Measurements from ENCODE around the gene EIF3K. TPM values are rescaled to one million over a fixed set of nuclear protein-coding genes. Genes with fewer than 3 reads are reported as not detected.

EIF3K gene
- total RNA-seq, 1 donor from 2014 or later, result 261 TPM

DNA sequence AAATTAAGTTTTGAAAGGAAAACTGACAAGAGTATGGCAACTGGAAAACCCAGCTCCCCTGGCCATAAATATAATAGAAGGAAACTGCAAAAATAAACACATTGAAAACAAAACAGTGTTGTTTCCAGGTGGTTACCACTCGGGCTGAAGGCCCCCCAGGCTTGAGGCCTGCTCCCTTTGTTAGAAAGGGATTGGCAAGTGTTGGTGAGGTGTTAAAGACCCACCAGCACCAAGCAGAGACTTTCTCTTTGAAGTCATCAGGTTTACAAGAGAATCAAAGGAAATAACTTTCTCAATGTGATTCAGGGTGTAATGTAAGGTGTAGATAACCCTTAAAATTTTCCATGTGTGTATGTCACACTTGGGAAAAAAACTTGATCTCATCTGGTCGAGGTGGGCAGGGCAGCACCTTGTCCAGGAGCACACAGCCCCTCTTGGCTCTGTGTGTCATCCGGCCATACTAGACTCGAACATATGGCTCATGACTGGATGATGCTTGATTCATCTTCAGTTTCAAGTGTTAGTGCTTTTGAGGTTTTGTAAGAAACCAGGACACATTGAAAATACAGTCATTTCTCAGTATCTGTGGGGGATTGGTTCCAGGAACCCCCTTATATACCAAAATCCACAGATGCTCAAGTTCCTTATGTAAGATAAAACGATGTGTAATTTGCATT is 36.3 kb downstream of the EIF3K start:
- TF ChIP-seq EZH2 (IDR thresholded peaks at IDR 0.05), result no peak
- TF ChIP-seq CTCF (IDR thresholded peaks at IDR 0.05), result no peak
- no peak for TF ChIP-seq EZH2phosphoT487 (IDR thresholded peaks at IDR 0.05)
- no peaks in the 10 kb centered on the region for H3K27me3 Mint-ChIP-seq (ENCODE audit: insufficient read depth, low read depth)
- Histone ChIP-seq H4K20me1 (ENCODE audit: low read depth) (peaks cover 100% of the 10 kb centered on the region), H3K4me2 (peak overlapping the region; percentile 56), H3K27me3 (no peaks in the 10 kb centered on the region), H3K9me3 (ENCODE audit: low read depth) (no peaks in the 10 kb centered on the region), H3K79me2 (ENCODE audit: low read depth) (peaks cover 100% of the 10 kb centered on the region), H2AFZ (replicated peaks) (no peak overlapping the region), H3K27ac (peak overlapping the region; percentile 42), H3K9ac (no peak overlapping the region), H3K4me3 (peak overlapping the region; percentile 17), H3F3A (ENCODE audit: low read depth) (peaks cover 21% of the 10 kb centered on the region), H3K4me1 (peaks cover 41% of the 10 kb centered on the region), H3K36me3 (no peaks in the 10 kb centered on the region)
- peaks cover 63% of the 10 kb centered on the region for H3K4me1 Mint-ChIP-seq
- H3K27ac Mint-ChIP-seq, result peak overlapping the region; percentile 83
- no peaks in the 10 kb centered on the region for H3K9me3 Mint-ChIP-seq
- no peak overlapping the region for H3K4me3 Mint-ChIP-seq
- no peak for DNase-seq (ENCODE audit: low spot score)
- peaks cover 15% of the 10 kb centered on the region for H3K36me3 Mint-ChIP-seq

GRCh38 chr19:38656171-38656981 is 37.4 kb downstream of the EIF3K start:
- Mint-ChIP-seq H3K4me1 (peaks cover 66% of the 10 kb centered on the region), H3K36me3 (peaks cover 21% of the 10 kb centered on the region), H3K27me3 (ENCODE audit: insufficient read depth, low read depth) (no peaks in the 10 kb centered on the region), H3K27ac (no peak overlapping the region), H3K9me3 (no peaks in the 10 kb centered on the region), H3K4me3 (no peak overlapping the region)
- peaks cover 31% of the 10 kb centered on the region for H3K4me1 ChIP-seq
- H3K36me3 ChIP-seq, result no peaks in the 10 kb centered on the region
- peaks cover 21% of the 10 kb centered on the region for H3F3A ChIP-seq (ENCODE audit: low read depth)
- peaks cover 100% of the 10 kb centered on the region for H4K20me1 ChIP-seq (ENCODE audit: low read depth)
- no peak overlapping the region for H3K9ac ChIP-seq
- H3K4me2 ChIP-seq, result no peak overlapping the region
- H2AFZ ChIP-seq (replicated peaks), result no peak overlapping the region
- H3K79me2 ChIP-seq (ENCODE audit: low read depth), result peaks cover 100% of the 10 kb centered on the region
- TF ChIP-seq EZH2phosphoT487 (IDR thresholded peaks at IDR 0.05), result no peak
- no peak for TF ChIP-seq CTCF (IDR thresholded peaks at IDR 0.05)
- H3K9me3 ChIP-seq (ENCODE audit: low read depth), result no peaks in the 10 kb centered on the region
- no peak overlapping the region for H3K4me3 ChIP-seq
- DNase-seq (ENCODE audit: low spot score), result no peak
- H3K27me3 ChIP-seq, result no peaks in the 10 kb centered on the region
- H3K27ac ChIP-seq, result no peak overlapping the region

GRCh38 chr19:38657633-38658222 is 38.7 kb downstream of the EIF3K start:
- Mint-ChIP-seq H3K27ac (peak overlapping the region; percentile 98), H3K4me3 (no peak overlapping the region), H3K27me3 (ENCODE audit: insufficient read depth, low read depth) (peaks cover 2% of the 10 kb centered on the region), H3K36me3 (peaks cover 21% of the 10 kb centered on the region), H3K4me1 (peaks cover 67% of the 10 kb centered on the region), H3K9me3 (no peaks in the 10 kb centered on the region)
- Histone ChIP-seq H3K4me2 (no peak overlapping the region), H4K20me1 (ENCODE audit: low read depth) (peaks cover 98% of the 10 kb centered on the region), H3K9ac (no peak overlapping the region), H3K36me3 (no peaks in the 10 kb centered on the region), H3K27me3 (no peaks in the 10 kb centered on the region), H3K4me3 (no peak overlapping the region), H2AFZ (replicated peaks) (no peak overlapping the region), H3K79me2 (ENCODE audit: low read depth) (peaks cover 99% of the 10 kb centered on the region), H3K27ac (no peak overlapping the region), H3K4me1 (peaks cover 30% of the 10 kb centered on the region), H3K9me3 (ENCODE audit: low read depth) (no peaks in the 10 kb centered on the region), H3F3A (ENCODE audit: low read depth) (peaks cover 21% of the 10 kb centered on the region)
- TF ChIP-seq EZH2 (IDR thresholded peaks at IDR 0.05), result no peak
- TF ChIP-seq CTCF (IDR thresholded peaks at IDR 0.05), result no peak
- no peak for TF ChIP-seq EZH2phosphoT487 (IDR thresholded peaks at IDR 0.05)
- peak; percentile 43 for DNase-seq (ENCODE audit: low spot score)
